ENCODE results near the gene ALOX15. TPM values are rescaled to one million over a fixed set of nuclear protein-coding genes. Genes with fewer than 3 reads are reported as not detected.

The ALOX15 gene
- total RNA-seq, 1 experiment from 2014 or later, result 1.8 TPM

DNA sequence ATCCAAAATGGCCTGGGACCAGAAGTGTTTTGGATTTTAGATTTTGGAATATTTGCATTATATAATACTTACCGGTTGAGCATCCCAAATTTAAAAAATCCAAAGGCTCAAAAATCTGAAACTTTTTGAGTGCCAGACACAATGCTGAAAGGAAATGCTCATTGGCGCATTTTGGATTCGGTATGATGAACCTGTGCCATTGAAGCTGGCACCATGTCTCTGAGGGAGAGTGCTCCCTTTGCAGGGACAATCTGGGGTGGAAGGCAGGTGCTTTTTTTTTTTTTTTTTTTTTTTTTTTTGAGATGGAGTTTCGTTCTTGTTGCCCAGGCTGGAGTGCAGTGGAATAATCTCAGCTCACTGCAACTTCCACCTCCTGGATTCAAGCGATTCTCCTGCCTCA lies 39.4 kb downstream of the ALOX15 start:
- Histone ChIP-seq H3K9me3 (ENCODE audit: insufficient read depth, low read depth) (no peaks in the 10 kb centered on the region), H3K36me3 (ENCODE audit: low read depth) (no peaks in the 10 kb centered on the region), H3K27ac (no peak overlapping the region), H3K9me2 (ENCODE audit: insufficient read depth) (no peaks in the 10 kb centered on the region), H3K4me1 (replicated peaks; ENCODE audit: insufficient read depth) (peaks cover 16% of the 10 kb centered on the region), H3K4me2 (no peak overlapping the region), H2AFZ (no peak overlapping the region), H3K4me3 (no peak overlapping the region), H3K79me2 (ENCODE audit: low read depth) (no peaks in the 10 kb centered on the region), H3K27me3 (ENCODE audit: insufficient read depth, low read depth) (peaks cover 25% of the 10 kb centered on the region), H3F3A (ENCODE audit: insufficient read depth, low read depth) (peaks cover 13% of the 10 kb centered on the region; the same call in 1 of the 2 replicates), H4K20me1 (ENCODE audit: insufficient read depth) (no peaks in the 10 kb centered on the region)
- ChIA-PET CTCF (no interaction called here), POLR2A (ENCODE audit: unreplicated experiment) (no interaction called here)
- BruUV-seq (replicated peaks), result no TSS peak
- intact Hi-C loops (cut with micrococcal nuclease; ENCODE audit: unreplicated experiment), result no loop called here
- no peak for DNase-seq
- TF ChIP-seq, protein P1, sequence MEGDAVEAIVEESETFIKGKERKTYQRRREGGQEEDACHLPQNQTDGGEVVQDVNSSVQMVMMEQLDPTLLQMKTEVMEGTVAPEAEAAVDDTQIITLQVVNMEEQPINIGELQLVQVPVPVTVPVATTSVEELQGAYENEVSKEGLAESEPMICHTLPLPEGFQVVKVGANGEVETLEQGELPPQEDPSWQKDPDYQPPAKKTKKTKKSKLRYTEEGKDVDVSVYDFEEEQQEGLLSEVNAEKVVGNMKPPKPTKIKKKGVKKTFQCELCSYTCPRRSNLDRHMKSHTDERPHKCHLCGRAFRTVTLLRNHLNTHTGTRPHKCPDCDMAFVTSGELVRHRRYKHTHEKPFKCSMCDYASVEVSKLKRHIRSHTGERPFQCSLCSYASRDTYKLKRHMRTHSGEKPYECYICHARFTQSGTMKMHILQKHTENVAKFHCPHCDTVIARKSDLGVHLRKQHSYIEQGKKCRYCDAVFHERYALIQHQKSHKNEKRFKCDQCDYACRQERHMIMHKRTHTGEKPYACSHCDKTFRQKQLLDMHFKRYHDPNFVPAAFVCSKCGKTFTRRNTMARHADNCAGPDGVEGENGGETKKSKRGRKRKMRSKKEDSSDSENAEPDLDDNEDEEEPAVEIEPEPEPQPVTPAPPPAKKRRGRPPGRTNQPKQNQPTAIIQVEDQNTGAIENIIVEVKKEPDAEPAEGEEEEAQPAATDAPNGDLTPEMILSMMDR (conservative IDR thresholded peaks at IDR 0.05), result no peak
- TF ChIP-seq EZH2 (IDR thresholded peaks at IDR 0.05; ENCODE audit: low read depth), result no peak

DNA sequence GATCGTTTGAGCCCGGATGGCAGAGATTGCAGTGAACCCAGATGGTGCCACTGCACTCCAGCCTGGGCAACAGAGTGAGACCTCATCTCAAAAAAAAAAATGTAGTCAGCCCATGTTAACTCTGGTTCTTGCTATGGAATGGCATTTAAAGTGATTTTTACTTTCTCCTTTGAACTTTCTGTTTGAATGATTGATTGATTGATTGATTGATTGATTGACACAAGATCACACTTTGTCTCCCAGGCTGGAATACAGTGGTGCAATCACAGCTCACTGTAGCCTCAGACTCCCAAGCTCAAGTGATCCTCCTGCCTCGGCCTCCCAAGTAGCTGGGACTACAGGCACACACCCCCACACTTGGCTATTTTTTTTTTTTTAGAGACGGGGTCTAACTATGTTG lies 40.2 kb downstream of the ALOX15 start:
- ChIA-PET POLR2A (ENCODE audit: unreplicated experiment) (interaction anchor here (0.6 kb wide), 1 partner anchor 1431 kb away, joined by 3 read pairs; no protein-coding TSS in a partner anchor), CTCF (no interaction called here)
- Histone ChIP-seq H3K36me3 (ENCODE audit: low read depth) (no peaks in the 10 kb centered on the region), H3K27me3 (ENCODE audit: insufficient read depth, low read depth) (peaks cover 31% of the 10 kb centered on the region), H3F3A (ENCODE audit: insufficient read depth, low read depth) (peaks cover 13% of the 10 kb centered on the region; the same call in 1 of the 2 replicates), H2AFZ (no peak overlapping the region), H3K79me2 (ENCODE audit: low read depth) (no peaks in the 10 kb centered on the region), H3K4me2 (no peak overlapping the region), H3K4me3 (no peak overlapping the region), H3K27ac (no peak overlapping the region), H3K9me3 (ENCODE audit: insufficient read depth, low read depth) (no peaks in the 10 kb centered on the region), H4K20me1 (ENCODE audit: insufficient read depth) (no peaks in the 10 kb centered on the region), H3K4me1 (replicated peaks; ENCODE audit: insufficient read depth) (peaks cover 16% of the 10 kb centered on the region), H3K9me2 (ENCODE audit: insufficient read depth) (no peaks in the 10 kb centered on the region)
- intact Hi-C loops (cut with micrococcal nuclease; ENCODE audit: unreplicated experiment), result no loop called here
- DNase-seq, result no peak
- no TSS peak for BruUV-seq (replicated peaks)
- TF ChIP-seq, protein P1 (conservative IDR thresholded peaks at IDR 0.05), result no peak

DNA sequence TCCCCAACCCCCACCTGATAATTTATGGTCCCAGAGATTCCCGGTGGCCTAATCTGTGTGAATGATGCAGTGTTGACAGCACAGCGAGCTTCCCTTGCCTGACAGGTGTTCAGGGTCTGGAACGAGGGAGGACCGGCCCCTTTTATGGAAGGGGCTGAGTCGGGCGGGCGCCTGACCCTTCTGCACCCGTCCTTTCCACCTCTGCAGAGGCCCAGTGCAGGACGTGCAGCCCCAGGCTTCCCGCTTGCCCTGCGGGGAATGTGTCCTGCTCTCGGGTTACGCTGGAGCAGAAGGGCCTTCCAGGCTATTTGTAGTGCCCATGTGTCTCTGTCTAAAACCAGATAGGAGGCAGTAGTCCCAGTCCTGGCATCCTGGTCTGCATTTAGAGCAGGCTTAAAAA lies 40.9 kb downstream of the ALOX15 start:
- ChIA-PET POLR2A (ENCODE audit: unreplicated experiment) (interaction anchor here (0.5 to 0.7 kb wide), 2 partner anchors 23 to 313 kb away, joined by 5 to 8 read pairs; no protein-coding TSS in a partner anchor), CTCF (interaction anchor here (0.5 to 0.6 kb wide), 3 partner anchors 25 to 211 kb away, joined by 4 to 7 read pairs (median 6); no protein-coding TSS in a partner anchor)
- intact Hi-C loops (cut with micrococcal nuclease; ENCODE audit: unreplicated experiment), result no loop called here
- Histone ChIP-seq H3F3A (ENCODE audit: insufficient read depth, low read depth) (peaks cover 13% of the 10 kb centered on the region; the same call in 1 of the 2 replicates), H3K9me2 (ENCODE audit: insufficient read depth) (no peaks in the 10 kb centered on the region), H3K36me3 (ENCODE audit: low read depth) (no peaks in the 10 kb centered on the region), H3K4me3 (no peak overlapping the region), H3K79me2 (ENCODE audit: low read depth) (no peaks in the 10 kb centered on the region), H3K4me2 (peak overlapping the region; percentile 37), H3K9me3 (ENCODE audit: insufficient read depth, low read depth) (no peaks in the 10 kb centered on the region), H3K4me1 (replicated peaks; ENCODE audit: insufficient read depth) (peaks cover 16% of the 10 kb centered on the region), H4K20me1 (ENCODE audit: insufficient read depth) (no peaks in the 10 kb centered on the region), H3K27me3 (ENCODE audit: insufficient read depth, low read depth) (peaks cover 31% of the 10 kb centered on the region), H2AFZ (no peak overlapping the region), H3K27ac (no peak overlapping the region)
- TF ChIP-seq EZH2 (IDR thresholded peaks at IDR 0.05; ENCODE audit: low read depth), result no peak
- TF ChIP-seq, protein P1 (conservative IDR thresholded peaks at IDR 0.05), result no peak
- no TSS peak for BruUV-seq (replicated peaks)
- DNase-seq, result no peak

Measured in PC-9 (cell line).